Endothelial cell of umbilical vein (primary cell): ENCODE data around the gene GNAI1. TPM values are rescaled to one million over a fixed set of nuclear protein-coding genes. Genes with fewer than 3 reads are reported as not detected.

ENCODE experiments used
- BruUV-seq: library from RNA; stranded (reverse); fragments of 400-500 nt; replicated peaks from 2 replicates; lab custom pipeline; 2021; lab: Mats Ljungman, UMichigan
- CTCF ChIA-PET: fragments of 300-600, 350-600 bp; sonication (Branson Sonifier 250); formaldehyde crosslinking; loops from one replicate; lab custom pipeline; 2021; ENCODE audit warnings: antibody characterized with exemption, inconsistent platforms; lab: Charles Lee
- POLR2A ChIA-PET: fragments of 300-600, 350-600 bp; sonication (Branson Sonifier 250); formaldehyde crosslinking; loops from one replicate; lab custom pipeline; 2021; ENCODE audit warnings: antibody characterized with exemption, inconsistent platforms; lab: Charles Lee
- DNase-seq: peaks from one replicate; pipeline ENCODE4 v3.0.0-alpha.2; 2011; ENCODE audit warnings: low read depth, low spot score
- FAIRE-seq: peaks from 2 replicates; lab custom pipeline; 2011; peaks lifted over from hg19 to GRCh38; lab: Jason Lieb, UNC
- H2AFZ ChIP-seq: 2 replicates; pipeline ENCODE4 v1.6.0; 2012; ENCODE audit warnings: low read depth, low read length, control low read depth, inconsistent platforms
- H3K27ac ChIP-seq: 2 replicates; pipeline ENCODE4 v1.5.1; 2011; ENCODE audit warnings: low read depth, mild to moderate bottlenecking, control low read depth, low read length, moderate library complexity; ENCODE audit not compliant: insufficient read depth
- H3K27me3 ChIP-seq, 2 experiments: 2 replicates each; pipeline versions ENCODE4 v1.6.0 to v1.6.1; 2011; ENCODE audit warnings: low read length in 2 of 2, mixed read lengths in 1 of 2; ENCODE audit not compliant: control insufficient read depth in 2 of 2, insufficient read depth in 2 of 2
- H3K36me3 ChIP-seq, 2 experiments: 2 replicates in 1 of 2; 3 replicates in 1 of 2; pipeline ENCODE4 v1.5.1; 2011; ENCODE audit warnings: low read length in 2 of 2, mild to moderate bottlenecking in 1 of 2, moderate library complexity in 1 of 2; ENCODE audit not compliant: control insufficient read depth in 2 of 2, insufficient read depth in 2 of 2; ENCODE audit errors: extremely low read depth in 1 of 2
- H3K4me1 ChIP-seq: 3 replicates; pipeline ENCODE4 v1.5.1; 2011; ENCODE audit warnings: mild to moderate bottlenecking, low read length; ENCODE audit not compliant: control insufficient read depth, insufficient read depth; ENCODE audit errors: extremely low read depth
- H3K4me2 ChIP-seq: 2 replicates; pipeline ENCODE4 v1.6.1; 2011; ENCODE audit warnings: low read length, control low read depth, mixed read lengths; ENCODE audit not compliant: insufficient read depth
- H3K4me3 ChIP-seq, 3 experiments: fragments of 200-600 bp in 1 of 3; sonication (generic), shearing (Covaris generic) in 1 of 3; replicated peaks in 1 of 3; 2 replicates each; pipeline ENCODE4 v1.5.1; 2011 to 2016; ENCODE audit warnings: control low read depth in 3 of 3, low read length in 3 of 3, mild to moderate bottlenecking in 2 of 3, inconsistent platforms in 1 of 3, low read depth in 1 of 3, moderate library complexity in 1 of 3; ENCODE audit not compliant: insufficient read depth in 1 of 3
- H3K79me2 ChIP-seq: 2 replicates; pipeline ENCODE4 v1.6.0; 2012; ENCODE audit warnings: low read length, inconsistent platforms; ENCODE audit not compliant: control insufficient read depth, insufficient read depth
- H3K9ac ChIP-seq: replicated peaks from 2 replicates; pipeline ENCODE3; 2011; ENCODE audit warnings: low read length, control low read depth; ENCODE audit not compliant: insufficient read depth; ENCODE audit errors: extremely low read depth
- H3K9me1 ChIP-seq: replicated peaks from 3 replicates; pipeline ENCODE4 v1.6.0; 2011; ENCODE audit warnings: mild to moderate bottlenecking, low read length; ENCODE audit not compliant: control insufficient read depth, insufficient read depth; ENCODE audit errors: extremely low read depth
- H3K9me3 ChIP-seq: replicated peaks from 2 replicates; pipeline ENCODE4 v1.5.1; 2012; ENCODE audit warnings: low read length, inconsistent platforms; ENCODE audit not compliant: control insufficient read depth, insufficient read depth
- H4K20me1 ChIP-seq: replicated peaks from 2 replicates; pipeline ENCODE3; 2011; ENCODE audit warnings: mild to moderate bottlenecking, low read length; ENCODE audit not compliant: control insufficient read depth, insufficient read depth; ENCODE audit errors: extremely low read depth
- FOS ChIP-seq: IDR thresholded peaks from 2 replicates; pipeline ENCODE4 v1.6.1; 2011; ENCODE audit warnings: mild to moderate bottlenecking, low read length, moderate library complexity, borderline replicate concordance; ENCODE audit not compliant: insufficient read depth
- GATA2 ChIP-seq: IDR thresholded peaks from 2 replicates; pipeline ENCODE4 v1.7.0; 2011; ENCODE audit warnings: low read depth, mild to moderate bottlenecking, moderate library complexity, mixed read lengths, low read length; ENCODE audit not compliant: insufficient read length, insufficient read depth
- JUN ChIP-seq: IDR thresholded peaks from 2 replicates; pipeline ENCODE4 v1.6.1; 2011; ENCODE audit warnings: borderline replicate concordance, low read depth; ENCODE audit not compliant: insufficient read length, insufficient read depth
- MYC ChIP-seq: IDR thresholded peaks from one replicate; pipeline ENCODE4 v1.6.1; 2011; ENCODE audit warnings: mild to moderate bottlenecking, low read depth, low read length
- POLR2A ChIP-seq: IDR thresholded peaks from 2 replicates; pipeline ENCODE4 v1.6.1; 2012; ENCODE audit warnings: low read depth, mild to moderate bottlenecking, control low read depth, low read length
- dilution Hi-C: fragments of 300-500 bp; cut with MboI; formaldehyde crosslinking; loops from one replicate; pipeline ENCODE4 v1.15.0; 2019; ENCODE audit warnings: low sequenced_read_pairs; ENCODE audit not compliant: extremely low pct_ligation_motif_present
- intact Hi-C: fragments of 100-400 bp; cut with micrococcal nuclease; formaldehyde crosslinking; loops from one replicate; pipeline ENCODE4 v1.10.0; 2022
- polyA plus RNA-seq, 4 experiments: library from polyadenylated mRNA; depleted of rRNA in 3 of 4; stranded (reverse) in 3 of 4; unstranded in 1 of 4; fragments of >200 nt; gene quantifications; 2 replicates each; pipeline versions ENCODE4 v1.2.1 to v1.2.3, GENCODE V29; 2011 to 2012; ENCODE audit warnings: missing spikeins in 1 of 4
- total RNA-seq: library from RNA; stranded (reverse); gene quantifications from 2 replicates; pipeline ENCODE4 v1.2.3, GENCODE V29; 2021
- TF ChIP-seq, protein P1 (sequence below): IDR thresholded peaks from 2 replicates; pipeline ENCODE4 v1.6.1; 2011; ENCODE audit not compliant: insufficient read depth, insufficient read length
- TF ChIP-seq, protein P2 (sequence below), 2 donors: IDR thresholded peaks; 1 replicate in 1 of 2; 2 replicates in 1 of 2; pipeline ENCODE4 v1.5.1; 2011; ENCODE audit warnings: low read length in 2 of 2, mild to moderate bottlenecking in 2 of 2, moderate library complexity in 2 of 2, control low read depth in 1 of 2, inconsistent platforms in 1 of 2, low read depth in 1 of 2; ENCODE audit not compliant: insufficient read depth in 1 of 2; ENCODE audit errors: extremely low read depth in 1 of 2

Gene GNAI1
- total and polyA plus RNA-seq, 2 donors (not counting 3 experiments of a cell fraction or from before 2014, with no cell fraction given): 7.5 to 15.0 TPM

DNA sequence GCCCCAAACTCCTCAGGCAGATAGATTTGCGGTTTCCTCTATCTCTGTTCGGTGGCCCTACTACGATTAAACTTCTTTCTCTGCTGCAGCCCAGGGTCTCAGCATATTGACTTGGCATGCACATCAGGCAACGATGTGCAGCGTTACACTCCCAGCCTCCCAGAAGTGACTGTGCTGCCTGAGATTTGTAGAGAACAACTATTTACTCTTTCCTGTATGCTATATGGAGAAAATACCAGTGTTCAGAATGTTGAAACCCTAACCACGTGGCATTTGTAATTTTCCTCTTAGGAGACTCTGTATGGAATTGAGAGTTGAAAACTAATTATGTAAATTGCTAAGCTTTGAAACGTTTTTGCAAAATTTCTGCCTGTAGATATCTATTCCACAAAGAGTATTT lies 50.9 kb downstream of the GNAI1 start:
- POLR2A ChIA-PET: no interaction called here
- H3K27me3 ChIP-seq: no peaks in the 10 kb centered on the region
- H3K9me1 ChIP-seq: no peaks in the 10 kb centered on the region
- H4K20me1 ChIP-seq: no peaks in the 10 kb centered on the region
- no TSS peak for BruUV-seq
- no peak overlapping the region for H3K4me3 ChIP-seq
- dilution Hi-C loops: no loop called here
- H3K36me3 ChIP-seq: no peaks in the 10 kb centered on the region
- FAIRE-seq (no peak), DNase-seq (no peak)
- no peak overlapping the region for H3K27ac ChIP-seq
- H3K79me2 ChIP-seq: peaks cover 2% of the 10 kb centered on the region
- no peaks in the 10 kb centered on the region for H3K9me3 ChIP-seq
- no peaks in the 10 kb centered on the region for H3K4me1 ChIP-seq
- intact Hi-C loops: no loop called here
- H2AFZ ChIP-seq: no peak overlapping the region
- TF ChIP-seq FOS: no peak
- TF ChIP-seq GATA2: no peak
- TF ChIP-seq, protein P1, sequence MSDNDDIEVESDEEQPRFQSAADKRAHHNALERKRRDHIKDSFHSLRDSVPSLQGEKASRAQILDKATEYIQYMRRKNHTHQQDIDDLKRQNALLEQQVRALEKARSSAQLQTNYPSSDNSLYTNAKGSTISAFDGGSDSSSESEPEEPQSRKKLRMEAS: no peak
- TF ChIP-seq MYC: no peak
- TF ChIP-seq, protein P2, sequence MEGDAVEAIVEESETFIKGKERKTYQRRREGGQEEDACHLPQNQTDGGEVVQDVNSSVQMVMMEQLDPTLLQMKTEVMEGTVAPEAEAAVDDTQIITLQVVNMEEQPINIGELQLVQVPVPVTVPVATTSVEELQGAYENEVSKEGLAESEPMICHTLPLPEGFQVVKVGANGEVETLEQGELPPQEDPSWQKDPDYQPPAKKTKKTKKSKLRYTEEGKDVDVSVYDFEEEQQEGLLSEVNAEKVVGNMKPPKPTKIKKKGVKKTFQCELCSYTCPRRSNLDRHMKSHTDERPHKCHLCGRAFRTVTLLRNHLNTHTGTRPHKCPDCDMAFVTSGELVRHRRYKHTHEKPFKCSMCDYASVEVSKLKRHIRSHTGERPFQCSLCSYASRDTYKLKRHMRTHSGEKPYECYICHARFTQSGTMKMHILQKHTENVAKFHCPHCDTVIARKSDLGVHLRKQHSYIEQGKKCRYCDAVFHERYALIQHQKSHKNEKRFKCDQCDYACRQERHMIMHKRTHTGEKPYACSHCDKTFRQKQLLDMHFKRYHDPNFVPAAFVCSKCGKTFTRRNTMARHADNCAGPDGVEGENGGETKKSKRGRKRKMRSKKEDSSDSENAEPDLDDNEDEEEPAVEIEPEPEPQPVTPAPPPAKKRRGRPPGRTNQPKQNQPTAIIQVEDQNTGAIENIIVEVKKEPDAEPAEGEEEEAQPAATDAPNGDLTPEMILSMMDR (IDR thresholded peaks at IDR 0.05; ENCODE audit: extremely low read depth in 1 of 2, insufficient read depth in 1 of 2, low read depth in 1 of 2, low read length in 2 of 2): no peak
- TF ChIP-seq POLR2A: no peak
- no peak for TF ChIP-seq JUN
- H3K9ac ChIP-seq: no peak overlapping the region
- H3K4me2 ChIP-seq: no peak overlapping the region
- CTCF ChIA-PET: no interaction called here
